HG03354 (cell line): Measurements from ENCODE around the gene ANKRD13B.
"Not testable (repeated sequence)": the region's sequence is repeated elsewhere in the genome, so short reads cannot be mapped to it uniquely, and the experiment has no call there.

Experiments
- ATAC-seq: cut with Tn5 transposase; IDR thresholded peaks from one replicate; pipeline ENCODE4 v1.9.1; 2021; ENCODE audit warnings: mild to moderate bottlenecking; ENCODE audit not compliant: unreplicated experiment, poor library complexity, severe bottlenecking

ANKRD13B gene

GRCh38 chr17:29592850-29593551, at the start of gene ANKRD13B:
Gene ANKRD13B, plus strand, starts transcription at chr17:29593132. Its CDS starts 490 bp downstream, at chr17:29593622.
- no peak for ATAC-seq

GRCh38 chr17:29544066-29544465, 48.9 kb upstream of the ANKRD13B start:
- no peak for ATAC-seq

GRCh38 chr17:29546085-29546484, 46.8 kb upstream of the ANKRD13B start:
- no peak for ATAC-seq

- ATAC-seq = no peak
Observed at GRCh38 chr17:29546830-29547229, 46.1 kb upstream of the ANKRD13B start.

- no peak for ATAC-seq
Observed at GRCh38 chr17:29549177-29549923, 43.6 kb upstream of the ANKRD13B start.

- no peak for ATAC-seq
Observed at GRCh38 chr17:29555840-29556239, 37.1 kb upstream of the ANKRD13B start.

GRCh38 chr17:29557085-29557738, 35.7 kb upstream of the ANKRD13B start:
- no peak for ATAC-seq

GRCh38 chr17:29557739-29558116, 35.2 kb upstream of the ANKRD13B start:
- no peak for ATAC-seq

- not testable (repeated sequence) for ATAC-seq
Observed at GRCh38 chr17:29558139-29558538, 34.8 kb upstream of the ANKRD13B start.

GRCh38 chr17:29559640-29560039, 33.3 kb upstream of the ANKRD13B start:
- no peak for ATAC-seq

GRCh38 chr17:29560316-29560715, 32.6 kb upstream of the ANKRD13B start:
- no peak for ATAC-seq

GRCh38 chr17:29561554-29562517, 31.1 kb upstream of the ANKRD13B start:
- no peak for ATAC-seq

GRCh38 chr17:29562615-29563014, 30.3 kb upstream of the ANKRD13B start:
- no peak for ATAC-seq

- no peak for ATAC-seq
Observed at GRCh38 chr17:29563816-29564215, 29.1 kb upstream of the ANKRD13B start.

GRCh38 chr17:29565643-29566472, 27.1 kb upstream of the ANKRD13B start:
- ATAC-seq = no peak

GRCh38 chr17:29566473-29567303, 26.2 kb upstream of the ANKRD13B start, which contains the start of gene ABHD15:
Gene ABHD15, minus strand, starts transcription at chr17:29567037. Its CDS starts 71 bp downstream, at chr17:29566966.
- no peak for ATAC-seq

GRCh38 chr17:29567304-29567553, 25.7 kb upstream of the ANKRD13B start:
- peak; percentile 14 for ATAC-seq
